T-helper 2 cell treated with Interferon-gamma antibody and Interleukin-4, amounts not matched to agents 100 ng/mL and 5 ng/mL, for 36 hours (primary cell): Measurements from ENCODE around the gene TMC4. TPM values are rescaled to one million over a fixed set of nuclear protein-coding genes. Genes with fewer than 3 reads are reported as not detected.
"Not testable (repeated sequence)": the region's sequence is repeated elsewhere in the genome, so short reads cannot be mapped to it uniquely, and the experiment has no call there.

Experiments used
- intact Hi-C: fragments of 100-400 bp; cut with micrococcal nuclease; formaldehyde crosslinking; loops from one replicate; pipeline ENCODE4 v1.15.1; 2023
- total RNA-seq: library from RNA; stranded (reverse); gene quantifications from 2 replicates; pipeline ENCODE4 v1.2.3, GENCODE V29; 2022

The TMC4 gene
- total RNA-seq, 1 donor from 2014 or later = 3.5 TPM

- intact Hi-C loops = no loop called here
These were observed 7.0 kb upstream of the TMC4 start for GRCh38 chr19:54179921-54180461.

GRCh38 chr19:54179262-54179852 lies 6.4 kb upstream of the TMC4 start:
- intact Hi-C loops = no loop called here

GRCh38 chr19:54178581-54179261 lies 5.8 kb upstream of the TMC4 start:
- intact Hi-C loops = no loop called here

GRCh38 chr19:54173951-54174834 lies 1.2 kb upstream of the TMC4 start:
- intact Hi-C loops = no loop called here

- intact Hi-C loops = no loop called here
These were observed 369 bp upstream of the TMC4 start for GRCh38 chr19:54173359-54173699.

- intact Hi-C loops = not testable (repeated sequence)
These were observed 1.1 kb downstream of the TMC4 start for GRCh38 chr19:54171736-54172431.

GRCh38 chr19:54169149-54169740 lies 3.7 kb downstream of the TMC4 start:
- intact Hi-C loops = no loop called here

GRCh38 chr19:54168174-54168917 lies 4.6 kb downstream of the TMC4 start:
- intact Hi-C loops = loop anchor here (1.0 kb wide), 1 partner anchor 63 kb away; no protein-coding TSS in a partner anchor

- intact Hi-C loops = no loop called here
These were observed 7.7 kb downstream of the TMC4 start for GRCh38 chr19:54165222-54165621.

- intact Hi-C loops = loop anchor here (5.0 kb wide), 1 partner anchor 298 kb away; the partner anchor contains the start of gene LENG9
These were observed 8.4 kb downstream of the TMC4 start for GRCh38 chr19:54164369-54165068.

GRCh38 chr19:54162884-54163283 lies 10.1 kb downstream of the TMC4 start:
- intact Hi-C loops = loop anchor here (1.0 to 5.0 kb wide), 2 partner anchors 27 to 299 kb away; partner anchors contain the start of gene LENG9

- intact Hi-C loops = loop anchor here (1.0 to 5.0 kb wide), 2 partner anchors 28 to 300 kb away; partner anchors contain the start of gene LENG9
These were observed 10.6 kb downstream of the TMC4 start for GRCh38 chr19:54162241-54162805.

GRCh38 chr19:54160854-54161253 lies 12.1 kb downstream of the TMC4 start:
- intact Hi-C loops = loop anchor here (5.0 kb wide), 1 partner anchor 301 kb away; the partner anchor contains the start of gene LENG9

- intact Hi-C loops = loop anchor here (5.0 kb wide), 1 partner anchor 302 kb away; the partner anchor contains the start of gene LENG9
These were observed 12.7 kb downstream of the TMC4 start for GRCh38 chr19:54160182-54160811.

GRCh38 chr19:54159352-54160181 lies 13.4 kb downstream of the TMC4 start, which contains the start of gene LENG1:
Gene LENG1 (minus strand): TSS chr19:54159721. CDS start chr19:54159695, 26 bp downstream.
- intact Hi-C loops = loop anchor here (1.0 to 5.0 kb wide), 7 partner anchors 22 to 303 kb away; partner anchors contain the start of genes CNOT3, LENG8, LENG9 and MBOAT7

- intact Hi-C loops = loop anchor here (1.0 to 2.0 kb wide), 6 partner anchors 22 to 290 kb away; partner anchors contain the start of genes CNOT3, LENG8, MBOAT7 and NDUFA3
These were observed 14.1 kb downstream of the TMC4 start for GRCh38 chr19:54158812-54159351.

GRCh38 chr19:54156953-54157352 lies 16.0 kb downstream of the TMC4 start:
- intact Hi-C loops = no loop called here
